Measurements from ENCODE around the gene VAV2.

The VAV2 gene

GRCh38 chr9:134026581-134026980 lies 34.5 kb upstream of the VAV2 start:
- DNase-seq (ENCODE audit: low read depth), result no peak
- H3K4me3 ChIP-seq (ENCODE audit: low read length), result no peak overlapping the region
- no peak for TF ChIP-seq CTCF (IDR thresholded peaks at IDR 0.05; ENCODE audit: insufficient read depth, low read depth, low read length, missing control alignments)

GRCh38 chr9:134025606-134026541 lies 33.8 kb upstream of the VAV2 start:
- no peak for TF ChIP-seq CTCF (IDR thresholded peaks at IDR 0.05; ENCODE audit: insufficient read depth, low read depth, low read length, missing control alignments)
- peak overlapping the region; percentile 75 for H3K4me3 ChIP-seq (ENCODE audit: low read length)
- peak; percentile 32 for DNase-seq (ENCODE audit: low read depth)

- peak; percentile 100 for DNase-seq (ENCODE audit: low read depth)
- H3K4me3 ChIP-seq (ENCODE audit: low read length), result peak within 1 kb of the TSS; percentile 75
- TF ChIP-seq CTCF (IDR thresholded peaks at IDR 0.05; ENCODE audit: insufficient read depth, low read depth, low read length, missing control alignments), result no peak
Observed at GRCh38 chr9:134024828-134025605, 32.9 kb upstream of the VAV2 start, which contains the start of gene BRD3OS. Gene BRD3OS (plus strand): TSS chr9:134025481. CDS start chr9:134026748, 1,267 bp downstream.

GRCh38 chr9:134024214-134024792 lies 32.2 kb upstream of the VAV2 start:
- no peak for DNase-seq (ENCODE audit: low read depth)
- TF ChIP-seq CTCF (IDR thresholded peaks at IDR 0.05; ENCODE audit: insufficient read depth, low read depth, low read length, missing control alignments), result no peak
- peak overlapping the region; percentile 38 for H3K4me3 ChIP-seq (ENCODE audit: low read length)

- no peak for TF ChIP-seq CTCF (IDR thresholded peaks at IDR 0.05; ENCODE audit: insufficient read depth, low read depth, low read length, missing control alignments)
- no peak overlapping the region for H3K4me3 ChIP-seq (ENCODE audit: low read length)
- peak; percentile 63 for DNase-seq (ENCODE audit: low read depth)
Observed at GRCh38 chr9:134014946-134015345, 22.8 kb upstream of the VAV2 start.

GRCh38 chr9:134011401-134011800 lies 19.3 kb upstream of the VAV2 start:
- no peak for TF ChIP-seq CTCF (IDR thresholded peaks at IDR 0.05; ENCODE audit: insufficient read depth, low read depth, low read length, missing control alignments)
- H3K4me3 ChIP-seq (ENCODE audit: low read length), result no peak overlapping the region
- no peak for DNase-seq (ENCODE audit: low read depth)
